ENCODE measurements around the gene RPP14. TPM values are rescaled to one million over a fixed set of nuclear protein-coding genes. Genes with fewer than 3 reads are reported as not detected.

Gene RPP14
- total RNA-seq, 1 experiment from 2014 or later, result 15.2 TPM

GRCh38 chr3:58351920-58352319 lies 45.9 kb downstream of the RPP14 start:
- no peaks in the 10 kb centered on the region for H3K27me3 ChIP-seq
- H3K27ac ChIP-seq, result no peak overlapping the region
- no peaks in the 10 kb centered on the region for H3K36me3 ChIP-seq
- no peak for DNase-seq
- H3K4me3 ChIP-seq, result no peak overlapping the region
- no peaks in the 10 kb centered on the region for H3K4me1 ChIP-seq
- no peaks in the 10 kb centered on the region for H3K9me3 ChIP-seq (replicated peaks)

GRCh38 chr3:58352626-58353025 lies 46.6 kb downstream of the RPP14 start:
- Histone ChIP-seq H3K36me3 (no peaks in the 10 kb centered on the region), H3K9me3 (replicated peaks) (no peaks in the 10 kb centered on the region), H3K27ac (no peak overlapping the region), H3K27me3 (no peaks in the 10 kb centered on the region), H3K4me1 (no peaks in the 10 kb centered on the region), H3K4me3 (no peak overlapping the region)
- DNase-seq, result no peak

GRCh38 chr3:58353722-58354553 lies 47.9 kb downstream of the RPP14 start:
- Histone ChIP-seq H3K4me1 (no peaks in the 10 kb centered on the region), H3K27me3 (no peaks in the 10 kb centered on the region), H3K4me3 (no peak overlapping the region), H3K36me3 (no peaks in the 10 kb centered on the region), H3K27ac (no peak overlapping the region), H3K9me3 (replicated peaks) (no peaks in the 10 kb centered on the region)
- no peak for DNase-seq

GRCh38 chr3:58355179-58355578 lies 49.1 kb downstream of the RPP14 start:
- H3K4me3 ChIP-seq, result no peak overlapping the region
- H3K27ac ChIP-seq, result no peak overlapping the region
- H3K36me3 ChIP-seq, result no peaks in the 10 kb centered on the region
- H3K4me1 ChIP-seq, result no peaks in the 10 kb centered on the region
- no peaks in the 10 kb centered on the region for H3K9me3 ChIP-seq (replicated peaks)
- no peaks in the 10 kb centered on the region for H3K27me3 ChIP-seq
- DNase-seq, result peak; percentile 3 to 22

- no peaks in the 10 kb centered on the region for H3K4me1 ChIP-seq
- no peak for DNase-seq
- no peak overlapping the region for H3K27ac ChIP-seq
- no peak overlapping the region for H3K4me3 ChIP-seq
- no peaks in the 10 kb centered on the region for H3K36me3 ChIP-seq
- no peaks in the 10 kb centered on the region for H3K27me3 ChIP-seq
- H3K9me3 ChIP-seq (replicated peaks), result no peaks in the 10 kb centered on the region
These were observed 50.0 kb downstream of the RPP14 start for GRCh38 chr3:58356054-58356453.

- Histone ChIP-seq H3K4me1 (no peaks in the 10 kb centered on the region), H3K9me3 (replicated peaks) (no peaks in the 10 kb centered on the region), H3K27me3 (no peaks in the 10 kb centered on the region), H3K36me3 (no peaks in the 10 kb centered on the region), H3K27ac (no peak overlapping the region), H3K4me3 (no peak overlapping the region)
- DNase-seq, result no peak
These were observed 51.4 kb downstream of the RPP14 start for GRCh38 chr3:58357402-58357801.

GRCh38 chr3:58358092-58358491 lies 52.0 kb downstream of the RPP14 start:
- no peak overlapping the region for H3K4me3 ChIP-seq
- no peaks in the 10 kb centered on the region for H3K9me3 ChIP-seq (replicated peaks)
- no peaks in the 10 kb centered on the region for H3K4me1 ChIP-seq
- DNase-seq, result no peak
- no peaks in the 10 kb centered on the region for H3K36me3 ChIP-seq
- no peaks in the 10 kb centered on the region for H3K27me3 ChIP-seq
- H3K27ac ChIP-seq, result no peak overlapping the region

- Histone ChIP-seq H3K4me1 (no peaks in the 10 kb centered on the region), H3K27me3 (no peaks in the 10 kb centered on the region), H3K4me3 (no peak overlapping the region), H3K9me3 (replicated peaks) (no peaks in the 10 kb centered on the region), H3K36me3 (no peaks in the 10 kb centered on the region), H3K27ac (no peak overlapping the region)
- DNase-seq, result no peak
These were observed 52.8 kb downstream of the RPP14 start for GRCh38 chr3:58358808-58359207.

- no peaks in the 10 kb centered on the region for H3K27me3 ChIP-seq
- no peak for DNase-seq
- H3K27ac ChIP-seq, result no peak overlapping the region
These were observed 53.6 kb downstream of the RPP14 start for GRCh38 chr3:58359621-58360020.

GRCh38 chr3:58361866-58362265 lies 55.8 kb downstream of the RPP14 start:
- H3K27me3 ChIP-seq, result no peaks in the 10 kb centered on the region

More at GRCh38 chr3:58359621-58360020, 53.6 kb downstream of the RPP14 start:
- H3K36me3 ChIP-seq, result no peaks in the 10 kb centered on the region
- no peak overlapping the region for H3K4me3 ChIP-seq
- no peaks in the 10 kb centered on the region for H3K9me3 ChIP-seq (replicated peaks)
- H3K4me1 ChIP-seq, result no peaks in the 10 kb centered on the region

GRCh38 chr3:58366699-58367098 lies 60.7 kb downstream of the RPP14 start:
- no peaks in the 10 kb centered on the region for H3K27me3 ChIP-seq
- H3K9me3 ChIP-seq (replicated peaks), result no peaks in the 10 kb centered on the region
- no peak for DNase-seq
- H3K4me3 ChIP-seq, result no peak overlapping the region
- H3K27ac ChIP-seq, result no peak overlapping the region
- H3K36me3 ChIP-seq, result no peaks in the 10 kb centered on the region
- H3K4me1 ChIP-seq, result no peaks in the 10 kb centered on the region

More at GRCh38 chr3:58361866-58362265, 55.8 kb downstream of the RPP14 start:
- Histone ChIP-seq H3K9me3 (replicated peaks) (no peaks in the 10 kb centered on the region), H3K36me3 (no peaks in the 10 kb centered on the region), H3K4me1 (no peaks in the 10 kb centered on the region), H3K27ac (no peak overlapping the region), H3K4me3 (no peak overlapping the region)
- no peak for DNase-seq

- Histone ChIP-seq H3K36me3 (no peaks in the 10 kb centered on the region), H3K27me3 (no peaks in the 10 kb centered on the region)
These were observed 63.0 kb downstream of the RPP14 start for GRCh38 chr3:58369038-58369437.

More at GRCh38 chr3:58369038-58369437, 63.0 kb downstream of the RPP14 start:
- no peak overlapping the region for H3K4me3 ChIP-seq
- no peak for DNase-seq
- H3K27ac ChIP-seq, result no peak overlapping the region
- no peaks in the 10 kb centered on the region for H3K9me3 ChIP-seq (replicated peaks)
- no peaks in the 10 kb centered on the region for H3K4me1 ChIP-seq

Other genes with a start within 250 kb of the RPP14 start
- gene DNASE1L3, start 95.3 kb upstream of the RPP14 start, total RNA-seq (2014; rRNA removed; shearing (Covaris generic)), result not detected in 2 replicates
- gene ABHD6, start 68.5 kb upstream of the RPP14 start, total RNA-seq (2014; rRNA removed; shearing (Covaris generic)), result 4.3 and 4.6 TPM in 2 replicates
- 8.8 TPM in 2 replicates for gene HTD2, start 275 bp downstream of the RPP14 start, total RNA-seq (2014; rRNA removed; shearing (Covaris generic))
- 11.9 and 12.9 TPM in 2 replicates for gene PXK, start 26.6 kb downstream of the RPP14 start, total RNA-seq (2014; rRNA removed; shearing (Covaris generic))
- gene PDHB, start 127.6 kb downstream of the RPP14 start, total RNA-seq (2014; rRNA removed; shearing (Covaris generic)), result 60.4 and 63.7 TPM in 2 replicates
- gene KCTD6, start 185.9 kb downstream of the RPP14 start, total RNA-seq (2014; rRNA removed; shearing (Covaris generic)), result 10.9 and 11.5 TPM in 2 replicates
- 0.15 and 0.26 TPM in 2 replicates for gene ACOX2, start 230.9 kb downstream of the RPP14 start, total RNA-seq (2014; rRNA removed; shearing (Covaris generic))

Measured in SJCRH30 (cell line).